GM21619 (cell line): ENCODE data around the gene ZKSCAN4.

Experiments used
- ATAC-seq: cut with Tn5 transposase; IDR thresholded peaks from one replicate; pipeline ENCODE4 v1.9.1; 2021; ENCODE audit not compliant: unreplicated experiment

The ZKSCAN4 gene

GRCh38 chr6:28252009-28252975, at the start of gene ZKSCAN4:
Gene ZKSCAN4, minus strand, starts transcription at chr6:28252269. Its CDS starts 289 bp downstream, at chr6:28251980.
- peak; percentile 79 for ATAC-seq

- ATAC-seq: no peak
Observed at GRCh38 chr6:28296520-28297060, 44.5 kb upstream of the ZKSCAN4 start.

GRCh38 chr6:28295326-28295725, 43.3 kb upstream of the ZKSCAN4 start:
- no peak for ATAC-seq

GRCh38 chr6:28291573-28291972, 39.5 kb upstream of the ZKSCAN4 start:
- no peak for ATAC-seq

GRCh38 chr6:28282926-28283325, 30.9 kb upstream of the ZKSCAN4 start:
- ATAC-seq: no peak

GRCh38 chr6:28281288-28282064, 29.4 kb upstream of the ZKSCAN4 start, which contains the start of gene PGBD1:
Gene PGBD1, plus strand, starts transcription at chr6:28281572. Its CDS starts 2,242 bp downstream, at chr6:28283814.
- ATAC-seq: peak; percentile 71

- ATAC-seq: no peak
Observed at GRCh38 chr6:28280595-28281287, 28.7 kb upstream of the ZKSCAN4 start.

- no peak for ATAC-seq
Observed at GRCh38 chr6:28277746-28278145, 25.7 kb upstream of the ZKSCAN4 start.

GRCh38 chr6:28274888-28275287, 22.8 kb upstream of the ZKSCAN4 start:
- no peak for ATAC-seq

- ATAC-seq: no peak
Observed at GRCh38 chr6:28269492-28269891, 17.4 kb upstream of the ZKSCAN4 start.

GRCh38 chr6:28267695-28268059, 15.6 kb upstream of the ZKSCAN4 start:
- ATAC-seq: no peak

- peak; percentile 93 for ATAC-seq
Observed at GRCh38 chr6:28266962-28267694, 15.1 kb upstream of the ZKSCAN4 start, which contains the start of gene ZSCAN26. Gene ZSCAN26, plus strand, starts transcription at chr6:28267143. Its CDS starts 4,777 bp downstream, at chr6:28271920.

GRCh38 chr6:28266563-28266961, 14.5 kb upstream of the ZKSCAN4 start:
- no peak for ATAC-seq

- no peak for ATAC-seq
Observed at GRCh38 chr6:28264834-28265401, 12.8 kb upstream of the ZKSCAN4 start.

- no peak for ATAC-seq
Observed at GRCh38 chr6:28263922-28264321, 11.9 kb upstream of the ZKSCAN4 start.

- no peak for ATAC-seq
Observed at GRCh38 chr6:28258877-28259777, 7.1 kb upstream of the ZKSCAN4 start, which contains the start of gene NKAPL. Gene NKAPL, plus strand, starts transcription at chr6:28259297. Its CDS starts 75 bp downstream, at chr6:28259372.

GRCh38 chr6:28257042-28257441, 5.0 kb upstream of the ZKSCAN4 start:
- ATAC-seq: no peak

GRCh38 chr6:28254121-28254519, 2.1 kb upstream of the ZKSCAN4 start:
- no peak for ATAC-seq

GRCh38 chr6:28251661-28252008, 434 bp downstream of the ZKSCAN4 start:
- peak; percentile 40 for ATAC-seq
